Measurements from ENCODE around the gene NNMT. TPM values are rescaled to one million over a fixed set of nuclear protein-coding genes. Genes with fewer than 3 reads are reported as not detected.
A peak's percentile ranks its signal among the peaks of the same experiment; 100 is the strongest.

NNMT gene
- total and polyA plus RNA-seq, 2 donors (not counting 3 experiments of a cell fraction or from before 2014, with no cell fraction given) = 330 to 454 TPM

GRCh38 chr11:114308689-114309089, 12.5 kb downstream of the NNMT start:
- peaks cover 26% of the 10 kb centered on the region for H3K4me1 ChIP-seq (ENCODE audit: control insufficient read depth, extremely low read depth, insufficient read depth, low read length)
- dilution Hi-C loops (cut with MboI; ENCODE audit: extremely low pct_ligation_motif_present, low sequenced_read_pairs) = no loop called here
- H3K9me3 ChIP-seq (replicated peaks; ENCODE audit: control insufficient read depth, insufficient read depth, low read length) = no peaks in the 10 kb centered on the region
- intact Hi-C loops (cut with micrococcal nuclease) = no loop called here
- no peaks in the 10 kb centered on the region for H4K20me1 ChIP-seq (replicated peaks; ENCODE audit: control insufficient read depth, extremely low read depth, insufficient read depth, low read length)
- H3K4me2 ChIP-seq (ENCODE audit: insufficient read depth, low read length) = peak overlapping the region; percentile 87
- DNase-seq (ENCODE audit: low read depth, low spot score) = no peak
- FAIRE-seq = no peak
- H3K27me3 ChIP-seq (ENCODE audit: control insufficient read depth in 2 of 2, insufficient read depth in 2 of 2, low read length in 2 of 2) = no peaks in the 10 kb centered on the region
- peak overlapping the region; percentile 79 for H3K27ac ChIP-seq (ENCODE audit: insufficient read depth, low read depth, low read length)
- CTCF ChIA-PET = interaction anchor here (1.0 to 4.5 kb wide), 7 partner anchors 9 to 130 kb away, joined by 3 to 41 read pairs (median 8); partner anchors contain the start of gene NNMT
- TF ChIP-seq MAX (IDR thresholded peaks at IDR 0.05; ENCODE audit: insufficient read depth, insufficient read length) (no peak), GATA2 (IDR thresholded peaks at IDR 0.05; ENCODE audit: insufficient read depth, insufficient read length, low read depth, low read length) (no peak), JUN (IDR thresholded peaks at IDR 0.05; ENCODE audit: borderline replicate concordance, insufficient read depth, insufficient read length, low read depth) (no peak)
- peaks cover 8 to 18% of the 10 kb centered on the region in 2 experiments for H3K36me3 ChIP-seq (ENCODE audit: control insufficient read depth in 2 of 2, extremely low read depth in 1 of 2, insufficient read depth in 2 of 2, low read length in 2 of 2)
- BruUV-seq (replicated peaks) = no TSS peak
- peaks cover 75% of the 10 kb centered on the region for H3K79me2 ChIP-seq (ENCODE audit: control insufficient read depth, insufficient read depth, low read length)
- H2AFZ ChIP-seq (ENCODE audit: low read depth, low read length) = no peak overlapping the region
- POLR2A ChIA-PET = interaction anchor here (3.9 kb wide), 1 partner anchor 13 kb away, joined by 33 read pairs; the partner anchor contains the start of gene NNMT
- H3K4me3 ChIP-seq (replicated peaks in 1 of 3; ENCODE audit: insufficient read depth in 1 of 3, low read depth in 1 of 3, low read length in 3 of 3) = no peak overlapping the region
- no peaks in the 10 kb centered on the region for H3K9me1 ChIP-seq (replicated peaks; ENCODE audit: control insufficient read depth, extremely low read depth, insufficient read depth, low read length)
- no peak overlapping the region for H3K9ac ChIP-seq (replicated peaks; ENCODE audit: extremely low read depth, insufficient read depth, low read length)

GRCh38 chr11:114309517-114309916, 13.3 kb downstream of the NNMT start:
- dilution Hi-C loops (cut with MboI; ENCODE audit: extremely low pct_ligation_motif_present, low sequenced_read_pairs) = no loop called here
- ChIA-PET POLR2A (interaction anchor here (3.9 kb wide), 1 partner anchor 14 kb away, joined by 33 read pairs; the partner anchor contains the start of gene NNMT), CTCF (interaction anchor here (1.0 to 4.5 kb wide), 4 partner anchors 9 to 277 kb away, joined by 3 to 41 read pairs (median 4); no protein-coding TSS in a partner anchor)
- H3K9me1 ChIP-seq (replicated peaks; ENCODE audit: control insufficient read depth, extremely low read depth, insufficient read depth, low read length) = no peaks in the 10 kb centered on the region
- H3K27ac ChIP-seq (ENCODE audit: insufficient read depth, low read depth, low read length) = no peak overlapping the region
- H3K9ac ChIP-seq (replicated peaks; ENCODE audit: extremely low read depth, insufficient read depth, low read length) = no peak overlapping the region
- no peak overlapping the region for H2AFZ ChIP-seq (ENCODE audit: low read depth, low read length)
- DNase-seq (ENCODE audit: low read depth, low spot score) (no peak), FAIRE-seq (no peak)
- H3K4me3 ChIP-seq (replicated peaks in 1 of 3; ENCODE audit: insufficient read depth in 1 of 3, low read depth in 1 of 3, low read length in 3 of 3) = no peak overlapping the region
- H3K27me3 ChIP-seq (ENCODE audit: control insufficient read depth in 2 of 2, insufficient read depth in 2 of 2, low read length in 2 of 2) = no peaks in the 10 kb centered on the region
- H3K4me1 ChIP-seq (ENCODE audit: control insufficient read depth, extremely low read depth, insufficient read depth, low read length) = peaks cover 26% of the 10 kb centered on the region
- no peaks in the 10 kb centered on the region for H3K9me3 ChIP-seq (replicated peaks; ENCODE audit: control insufficient read depth, insufficient read depth, low read length)
- intact Hi-C loops (cut with micrococcal nuclease) = no loop called here
- peaks cover 67% of the 10 kb centered on the region for H3K79me2 ChIP-seq (ENCODE audit: control insufficient read depth, insufficient read depth, low read length)
- H3K4me2 ChIP-seq (ENCODE audit: insufficient read depth, low read length) = no peak overlapping the region
- H3K36me3 ChIP-seq (ENCODE audit: control insufficient read depth in 2 of 2, extremely low read depth in 1 of 2, insufficient read depth in 2 of 2, low read length in 2 of 2) = peaks cover 11 to 22% of the 10 kb centered on the region in 2 experiments
- no peaks in the 10 kb centered on the region for H4K20me1 ChIP-seq (replicated peaks; ENCODE audit: control insufficient read depth, extremely low read depth, insufficient read depth, low read length)
- no TSS peak for BruUV-seq (replicated peaks)
- TF ChIP-seq CTCF (IDR thresholded peaks at IDR 0.05; ENCODE audit: extremely low read depth in 1 of 2, insufficient read depth in 1 of 2, low read depth in 1 of 2, low read length in 2 of 2) (no peak), POLR2A (IDR thresholded peaks at IDR 0.05; ENCODE audit: low read depth, low read length) (no peak), MYC (IDR thresholded peaks at IDR 0.05; ENCODE audit: low read depth, low read length) (no peak), JUN (IDR thresholded peaks at IDR 0.05; ENCODE audit: borderline replicate concordance, insufficient read depth, insufficient read length, low read depth) (no peak), FOS (IDR thresholded peaks at IDR 0.05; ENCODE audit: borderline replicate concordance, insufficient read depth, low read length) (no peak)

All from endothelial cell of umbilical vein (primary cell).